ENCODE measurements around the gene FAM120A.

GRCh38 chr9:93464876-93465275 is 13.4 kb downstream of the FAM120A start:
- TF ChIP-seq POLR2A (IDR thresholded peaks at IDR 0.05) (no peak), CTCF (IDR thresholded peaks at IDR 0.05) (no peak)

All from adrenal gland (tissue), 5 donors.